Astrocyte (in vitro differentiated cells and primary cell): ENCODE data around the gene RBBP9.

ENCODE experiments used
- EZH2 ChIP-seq: IDR thresholded peaks from 2 replicates; pipeline ENCODE4 v1.6.1; 2012; ENCODE audit warnings: mild to moderate bottlenecking, low read length, inconsistent platforms; ENCODE audit not compliant: insufficient read depth
- TF ChIP-seq, protein P1 (sequence below): IDR thresholded peaks from 2 replicates; pipeline ENCODE4 v1.5.1; 2011; ENCODE audit warnings: low read depth, mild to moderate bottlenecking, inconsistent platforms, low read length, moderate library complexity; ENCODE audit not compliant: insufficient read depth

DNA sequence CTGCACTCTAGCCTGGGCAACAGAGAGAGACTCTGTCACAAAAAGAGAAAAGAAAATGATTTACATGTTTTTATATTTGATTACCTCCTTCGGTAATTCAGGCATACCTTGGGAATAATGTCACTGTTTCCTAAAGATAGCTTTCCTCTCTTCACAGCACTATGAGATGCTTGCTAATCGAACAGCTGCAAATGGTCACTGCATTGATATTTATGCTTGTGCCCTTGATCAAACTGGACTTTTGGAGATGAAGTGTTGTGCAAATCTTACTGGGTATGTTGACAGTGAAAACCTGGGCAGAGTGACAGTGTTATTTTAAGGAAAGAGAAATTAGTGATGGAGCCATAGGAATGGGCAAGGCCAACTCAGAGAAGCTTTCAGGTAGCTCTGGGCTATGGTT, 30.3 kb upstream of the RBBP9 start:
- TF ChIP-seq, protein P1, sequence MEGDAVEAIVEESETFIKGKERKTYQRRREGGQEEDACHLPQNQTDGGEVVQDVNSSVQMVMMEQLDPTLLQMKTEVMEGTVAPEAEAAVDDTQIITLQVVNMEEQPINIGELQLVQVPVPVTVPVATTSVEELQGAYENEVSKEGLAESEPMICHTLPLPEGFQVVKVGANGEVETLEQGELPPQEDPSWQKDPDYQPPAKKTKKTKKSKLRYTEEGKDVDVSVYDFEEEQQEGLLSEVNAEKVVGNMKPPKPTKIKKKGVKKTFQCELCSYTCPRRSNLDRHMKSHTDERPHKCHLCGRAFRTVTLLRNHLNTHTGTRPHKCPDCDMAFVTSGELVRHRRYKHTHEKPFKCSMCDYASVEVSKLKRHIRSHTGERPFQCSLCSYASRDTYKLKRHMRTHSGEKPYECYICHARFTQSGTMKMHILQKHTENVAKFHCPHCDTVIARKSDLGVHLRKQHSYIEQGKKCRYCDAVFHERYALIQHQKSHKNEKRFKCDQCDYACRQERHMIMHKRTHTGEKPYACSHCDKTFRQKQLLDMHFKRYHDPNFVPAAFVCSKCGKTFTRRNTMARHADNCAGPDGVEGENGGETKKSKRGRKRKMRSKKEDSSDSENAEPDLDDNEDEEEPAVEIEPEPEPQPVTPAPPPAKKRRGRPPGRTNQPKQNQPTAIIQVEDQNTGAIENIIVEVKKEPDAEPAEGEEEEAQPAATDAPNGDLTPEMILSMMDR, result no peak
- no peak for TF ChIP-seq EZH2
